Midbrain (tissue), 1 donor: ENCODE measurements around the gene LRRC75A.
A peak's percentile ranks its signal among the peaks of the same experiment; 100 is the strongest.
"Not testable (repeated sequence)": the region's sequence is repeated elsewhere in the genome, so short reads cannot be mapped to it uniquely, and the experiment has no call there.

Experiments used
- DNase-seq: peaks from one replicate; lab custom pipeline; 2025; lab: John Stamatoyannopoulos, UW

The LRRC75A gene, protein sequence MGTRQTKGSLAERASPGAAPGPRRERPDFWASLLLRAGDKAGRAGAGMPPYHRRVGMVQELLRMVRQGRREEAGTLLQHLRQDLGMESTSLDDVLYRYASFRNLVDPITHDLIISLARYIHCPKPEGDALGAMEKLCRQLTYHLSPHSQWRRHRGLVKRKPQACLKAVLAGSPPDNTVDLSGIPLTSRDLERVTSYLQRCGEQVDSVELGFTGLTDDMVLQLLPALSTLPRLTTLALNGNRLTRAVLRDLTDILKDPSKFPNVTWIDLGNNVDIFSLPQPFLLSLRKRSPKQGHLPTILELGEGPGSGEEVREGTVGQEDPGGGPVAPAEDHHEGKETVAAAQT

DNA sequence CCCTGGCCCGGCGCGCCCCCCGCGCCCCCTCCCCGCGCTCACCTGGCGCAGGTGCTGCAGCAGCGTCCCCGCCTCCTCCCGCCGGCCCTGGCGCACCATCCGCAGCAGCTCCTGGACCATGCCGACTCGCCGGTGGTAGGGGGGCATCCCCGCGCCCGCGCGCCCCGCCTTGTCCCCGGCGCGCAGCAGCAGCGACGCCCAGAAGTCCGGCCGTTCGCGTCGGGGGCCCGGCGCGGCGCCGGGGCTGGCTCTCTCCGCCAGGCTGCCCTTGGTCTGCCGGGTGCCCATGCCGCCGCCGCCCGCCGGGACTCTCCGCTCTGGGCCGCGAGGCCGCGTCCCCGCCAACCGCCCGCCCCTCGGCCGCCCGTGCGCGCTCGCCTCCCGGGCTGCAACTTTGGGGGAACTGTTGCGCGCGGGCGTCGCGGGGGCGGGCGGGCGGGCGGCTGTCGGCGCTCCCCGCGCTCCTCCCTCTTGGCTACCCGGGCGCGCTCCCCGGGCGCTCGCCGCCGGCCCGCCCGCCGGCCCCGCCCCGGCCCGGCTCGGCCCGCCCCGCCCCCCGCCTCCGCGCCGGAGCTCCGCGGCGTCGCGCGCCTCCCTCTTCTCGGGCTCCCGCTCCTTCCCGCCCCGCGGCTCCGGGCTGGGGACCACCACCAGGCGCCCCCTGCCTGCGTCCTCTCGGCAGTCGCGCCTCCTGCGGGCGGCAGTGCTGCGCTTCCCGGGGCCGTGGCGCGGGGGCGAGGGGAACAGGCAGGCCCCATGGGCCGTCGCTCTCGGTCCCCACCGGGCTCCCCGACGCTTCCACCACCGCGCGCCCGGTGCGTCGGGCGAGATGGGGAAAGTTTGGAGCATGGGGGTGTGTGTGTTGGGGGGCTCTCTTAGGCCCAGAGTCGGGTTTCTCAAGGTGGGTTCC is at the start of gene LRRC75A:
TSS of gene LRRC75A (minus strand) at position 491 of the 910 bp plus-strand sequence. CDS start at position 288, 203 bp downstream.
- DNase-seq: peak; percentile 30

DNA sequence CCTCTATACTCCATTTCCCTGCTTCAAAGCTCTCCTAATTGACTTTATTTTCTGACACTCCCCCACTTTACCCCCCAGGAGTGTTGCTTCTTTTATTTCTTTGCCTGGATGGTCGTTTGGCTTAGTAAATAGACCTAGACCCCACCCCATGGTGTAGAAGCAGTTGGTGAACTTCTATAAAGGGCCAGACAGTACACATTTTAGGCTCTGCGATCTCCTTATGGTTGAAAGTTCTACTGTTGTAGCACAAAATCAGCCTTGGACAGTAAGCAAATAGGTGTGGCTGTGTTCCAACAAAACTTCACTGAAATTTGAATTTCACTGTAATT is 45.1 kb upstream of the LRRC75A start:
- DNase-seq: no peak

DNA sequence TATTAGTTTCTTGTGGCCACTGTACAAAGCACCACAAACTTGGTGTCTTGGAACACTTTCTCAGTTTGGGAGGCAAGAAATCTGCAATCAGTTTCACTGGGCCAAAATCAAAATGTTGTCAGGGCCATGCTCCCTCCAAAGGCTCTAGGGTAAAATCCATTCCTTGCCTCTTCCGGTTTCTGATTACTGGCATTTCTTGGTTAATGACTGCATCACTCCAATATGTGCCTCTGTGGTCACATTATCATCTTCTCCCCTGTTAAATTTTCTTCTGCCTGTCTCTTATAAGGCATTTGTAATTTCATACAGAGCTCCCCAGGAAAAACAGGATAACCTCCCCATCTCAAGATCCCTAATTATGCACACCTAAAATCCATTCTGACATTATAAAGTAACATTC is 42.2 kb upstream of the LRRC75A start:
- no peak for DNase-seq

DNA sequence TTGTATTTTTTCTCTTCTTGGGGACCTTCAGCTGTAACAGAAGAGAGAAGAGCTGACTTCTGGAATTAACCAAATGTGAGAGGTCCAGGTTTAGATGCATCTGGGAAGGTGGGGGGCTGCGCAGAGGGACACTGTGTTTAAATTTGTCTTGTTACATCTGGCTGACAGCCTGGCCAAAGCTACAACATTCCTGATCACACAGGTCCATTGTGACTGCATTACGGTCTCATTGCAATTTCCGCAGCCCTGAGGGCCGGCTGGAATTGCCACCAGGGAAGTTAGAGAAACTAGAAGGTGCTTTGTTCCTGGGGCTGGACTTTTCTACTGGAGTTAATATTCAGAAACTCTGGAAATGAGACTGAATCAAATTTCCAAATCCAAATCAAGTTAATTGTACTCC is 37.9 kb upstream of the LRRC75A start:
- no peak for DNase-seq

DNA sequence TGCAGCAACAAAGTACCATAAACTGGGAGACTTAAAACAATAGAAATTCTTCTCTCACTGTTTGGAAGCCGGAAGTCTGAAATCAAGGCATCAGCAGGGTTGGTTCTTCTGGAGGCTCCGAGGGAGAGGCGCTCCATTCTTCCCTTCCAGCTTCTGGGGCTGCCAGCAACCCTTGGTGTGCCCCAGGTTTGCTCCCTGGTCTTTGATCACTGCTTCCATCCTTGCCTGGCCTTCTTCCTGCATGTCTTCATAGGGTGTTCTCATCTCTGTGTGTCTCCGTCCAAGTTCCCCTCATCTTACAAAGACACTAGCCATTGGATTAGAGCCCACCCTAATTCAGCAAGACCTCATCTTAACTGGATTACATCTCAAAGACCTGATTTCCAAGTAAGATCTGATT is 35.3 kb upstream of the LRRC75A start:
- no peak for DNase-seq

DNA sequence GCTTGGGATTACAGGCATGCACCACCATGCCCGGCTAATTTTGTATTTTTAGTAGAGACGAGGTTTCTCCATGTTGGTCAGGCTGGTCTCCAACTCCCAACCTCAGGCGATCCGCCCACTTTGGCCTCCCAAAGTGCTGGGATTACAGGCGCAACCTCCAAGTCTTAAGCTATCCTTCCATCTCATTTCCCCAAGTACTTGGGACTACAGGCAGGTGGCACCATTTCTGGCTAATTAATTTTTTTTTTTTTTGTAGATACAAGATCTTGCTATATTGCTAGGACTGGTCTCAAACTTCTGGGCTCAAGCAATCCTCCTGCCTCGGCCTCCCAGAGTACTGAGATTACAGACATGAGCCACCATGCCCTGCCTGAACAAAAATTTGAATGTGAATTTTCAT is 33.6 kb upstream of the LRRC75A start:
- DNase-seq: not testable (repeated sequence)

DNA sequence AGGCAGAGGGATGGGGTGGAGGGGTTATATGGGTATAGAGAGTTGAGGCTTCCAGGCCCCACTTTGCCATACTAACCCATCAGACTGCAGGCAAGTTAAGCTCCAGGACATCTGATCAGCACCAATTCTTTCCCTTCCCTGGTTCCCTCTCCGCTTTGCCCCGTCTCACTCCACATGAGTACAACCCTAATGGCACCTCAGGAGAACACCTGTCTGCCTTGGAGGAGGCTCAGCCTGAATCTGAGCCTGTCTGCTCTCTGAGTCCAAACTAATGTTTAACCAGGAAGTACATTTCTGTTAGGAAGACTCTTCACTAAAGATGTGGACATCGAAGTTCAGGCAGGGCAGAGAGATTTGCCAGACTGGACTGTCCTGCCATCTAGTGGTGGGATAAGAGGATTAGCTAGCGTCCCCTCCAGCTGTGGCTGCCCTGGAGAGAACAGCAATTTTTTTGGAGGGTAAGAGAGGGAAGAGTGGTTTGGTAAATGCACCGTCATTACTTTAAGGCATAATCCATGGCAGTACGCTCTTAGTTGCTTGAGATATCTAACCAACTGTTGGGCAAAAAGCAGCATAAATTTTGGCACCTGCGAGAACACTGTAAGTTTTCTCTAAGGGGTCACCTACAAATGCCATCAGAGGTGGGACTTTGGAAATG is 29.2 kb upstream of the LRRC75A start:
- peak; percentile 82 for DNase-seq

DNA sequence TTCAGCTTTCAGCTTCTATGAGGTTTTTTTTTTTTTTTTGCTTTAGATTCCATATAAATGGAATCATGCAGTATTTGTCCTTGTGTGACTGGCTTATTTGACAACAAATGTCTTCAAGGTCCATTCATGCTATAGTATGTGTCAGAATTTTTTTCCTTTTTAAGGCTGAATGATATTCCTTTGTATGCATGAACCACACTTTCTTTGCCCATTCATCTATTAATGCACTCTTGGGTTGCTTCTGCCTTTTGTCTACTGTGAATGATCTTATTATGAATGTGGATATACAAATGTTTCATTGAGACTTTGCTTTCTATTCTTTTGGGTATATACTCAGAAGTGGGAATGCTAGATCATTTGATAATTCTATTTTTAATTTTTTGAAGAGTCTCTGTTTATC is 27.0 kb upstream of the LRRC75A start:
- no peak for DNase-seq

DNA sequence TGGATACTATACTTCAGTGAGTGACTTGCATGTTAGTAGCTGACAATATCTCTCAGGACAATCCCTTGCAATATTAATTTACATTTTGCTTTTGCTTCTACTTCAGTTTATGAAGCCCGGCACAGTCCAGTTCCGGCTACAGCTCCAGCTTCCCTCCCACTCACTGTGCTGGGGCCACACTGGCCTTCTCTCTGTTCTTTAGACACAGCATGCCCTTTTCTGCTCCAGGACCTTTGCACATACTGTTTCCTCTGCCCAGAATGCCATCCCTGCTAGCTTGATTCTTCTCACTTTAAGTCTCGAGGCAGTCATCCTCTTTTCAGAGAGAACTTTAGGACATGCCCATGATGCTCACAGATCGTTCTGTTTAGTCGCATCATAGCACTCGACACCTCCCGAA is 25.5 kb upstream of the LRRC75A start:
- no peak for DNase-seq

DNA sequence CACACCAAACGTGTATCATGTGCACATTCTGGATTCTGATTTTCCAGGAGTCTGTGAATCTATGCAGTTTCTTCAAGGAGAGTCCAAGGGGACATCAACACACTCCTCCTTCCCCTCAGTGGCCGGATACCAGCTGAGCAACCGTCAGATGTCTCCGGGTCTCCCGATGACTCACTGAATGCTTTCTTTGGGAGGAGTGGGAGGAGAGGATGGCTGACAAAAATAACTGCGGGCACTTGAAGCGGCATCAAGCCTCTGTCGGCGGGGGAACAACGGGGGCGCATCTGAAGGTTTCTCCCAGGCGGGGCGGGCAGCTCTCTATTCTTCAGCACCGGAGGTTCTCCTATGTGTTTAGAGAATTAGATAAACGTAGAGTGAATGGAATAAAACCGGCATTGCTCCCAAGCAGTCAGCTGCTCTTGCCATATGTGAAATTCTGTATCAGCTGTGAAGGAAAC is 24.6 kb upstream of the LRRC75A start:
- DNase-seq: no peak

DNA sequence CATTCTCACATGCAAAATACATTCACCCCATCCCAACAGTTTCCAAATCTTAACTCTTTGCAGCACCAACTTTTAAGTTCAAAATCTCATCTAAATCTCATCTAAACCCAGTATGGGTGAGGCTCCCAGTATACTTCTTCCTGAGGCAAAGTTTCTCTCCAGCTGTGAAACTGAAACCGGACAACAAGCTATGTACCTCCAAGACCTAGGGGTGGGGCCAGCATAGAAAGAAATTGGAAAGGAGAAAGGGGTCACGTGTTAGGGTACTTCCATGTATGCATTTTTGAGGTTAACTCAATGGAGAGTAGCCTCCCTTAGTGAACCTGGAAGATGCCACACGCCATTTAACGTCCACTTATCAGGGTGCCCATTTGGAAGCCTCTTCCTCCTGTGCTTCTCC is 23.9 kb upstream of the LRRC75A start:
- DNase-seq: no peak

DNA sequence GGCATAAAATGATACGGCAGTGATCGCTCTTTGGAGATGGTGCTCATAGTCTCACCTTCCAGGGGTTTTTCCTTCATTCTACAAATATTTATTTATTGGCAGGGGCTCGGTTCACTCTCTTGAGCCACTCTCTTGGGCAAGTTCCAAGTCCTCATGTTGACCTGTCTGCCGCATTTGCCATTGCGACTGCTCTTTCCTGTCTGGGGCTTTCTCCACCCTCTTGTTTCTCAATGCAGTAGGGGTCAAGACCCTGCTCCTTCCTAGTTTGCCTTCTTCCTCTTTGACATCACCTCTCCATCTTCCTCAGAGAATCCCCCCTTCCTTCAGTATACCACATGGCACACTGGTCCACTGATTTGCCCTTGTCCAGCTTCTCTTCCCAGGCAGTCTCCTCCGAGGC is 21.9 kb upstream of the LRRC75A start:
- no peak for DNase-seq

DNA sequence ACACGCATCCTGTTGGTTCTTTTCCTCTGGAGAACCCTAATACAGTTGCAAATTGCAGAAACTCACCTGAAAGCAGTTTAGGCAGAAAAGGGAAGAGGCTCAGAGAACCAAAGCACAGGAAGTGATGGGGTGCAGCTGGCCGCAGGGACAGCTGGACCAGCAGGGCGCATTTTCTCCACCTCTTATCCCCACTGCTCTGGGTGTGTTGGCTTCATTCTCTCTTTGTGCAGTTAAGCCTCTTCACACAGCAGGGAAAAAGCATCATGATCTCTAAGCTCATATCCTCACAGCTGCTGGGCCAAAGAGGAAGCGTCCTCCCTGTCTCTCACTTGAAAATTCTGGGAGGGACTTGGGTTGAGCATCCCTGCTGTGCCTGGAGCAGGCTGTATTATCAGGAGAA is 20.0 kb upstream of the LRRC75A start:
- DNase-seq: no peak

DNA sequence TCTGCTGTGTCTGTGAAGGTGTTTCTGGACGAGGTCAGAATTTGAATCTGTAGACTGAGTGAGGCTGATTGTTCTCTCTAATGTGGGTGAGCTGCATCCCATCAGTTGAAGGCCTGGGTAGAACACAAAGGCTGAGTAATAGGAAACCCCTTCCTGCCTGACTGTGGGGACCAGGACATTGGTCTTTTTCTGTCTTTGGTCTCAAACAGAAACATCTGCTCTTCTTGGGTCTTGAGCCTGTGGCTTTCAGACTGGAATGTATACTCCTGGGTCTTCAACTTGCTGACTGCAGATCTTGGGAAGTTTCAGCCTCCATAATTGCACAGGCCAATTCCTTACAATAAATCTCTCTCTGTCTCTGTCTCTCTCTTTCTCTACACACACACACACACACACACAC is 19.6 kb upstream of the LRRC75A start:
- no peak for DNase-seq

DNA sequence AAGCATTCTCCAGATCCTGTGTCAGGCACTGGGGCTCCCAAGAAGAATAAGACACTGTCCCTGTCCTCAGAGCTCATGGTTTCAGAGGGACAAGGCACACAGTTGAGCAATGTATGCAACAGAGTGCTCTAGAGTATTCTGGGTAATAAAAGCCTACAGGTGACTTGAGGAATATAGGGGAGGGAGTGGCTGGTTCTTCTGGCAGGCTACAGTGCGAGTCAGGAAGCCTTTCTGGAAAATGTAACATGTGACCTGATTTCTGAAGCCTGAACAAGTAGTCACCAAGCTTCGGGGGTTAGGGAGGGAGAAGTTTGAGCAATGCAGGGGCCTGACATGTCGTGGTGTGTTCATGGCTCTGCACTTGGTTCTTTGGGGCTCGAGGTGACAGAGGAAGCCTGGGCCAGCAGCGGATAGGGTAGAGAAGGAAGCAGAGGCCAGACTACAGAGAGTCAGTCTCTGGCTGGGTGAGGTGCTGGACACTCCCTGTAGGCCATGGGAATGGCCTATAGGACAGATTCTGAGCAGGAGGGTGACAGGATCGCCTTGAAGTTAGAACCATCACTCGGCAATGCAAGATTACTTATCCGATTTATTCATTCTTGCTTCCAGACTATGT is 16.0 kb upstream of the LRRC75A start:
- DNase-seq: no peak

DNA sequence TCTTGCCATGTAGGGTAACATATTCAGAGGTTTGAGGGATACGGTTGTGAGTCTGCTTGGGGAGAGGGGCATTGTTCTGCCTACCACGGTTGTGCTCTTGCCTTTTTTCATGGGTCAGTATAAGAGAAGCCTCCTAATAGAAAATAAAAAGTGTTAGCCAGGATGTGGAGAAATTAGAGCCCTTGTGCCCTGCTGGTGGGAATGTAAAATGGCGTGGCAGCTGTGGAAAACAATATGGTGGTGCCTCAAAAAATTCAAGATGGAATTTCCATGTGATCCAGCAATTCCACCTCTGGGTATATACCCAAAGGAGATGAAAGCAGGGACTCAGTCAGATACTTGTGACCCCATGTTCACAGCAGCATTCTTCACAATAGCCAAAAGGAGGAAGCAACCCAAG is 14.2 kb upstream of the LRRC75A start:
- no peak for DNase-seq

DNA sequence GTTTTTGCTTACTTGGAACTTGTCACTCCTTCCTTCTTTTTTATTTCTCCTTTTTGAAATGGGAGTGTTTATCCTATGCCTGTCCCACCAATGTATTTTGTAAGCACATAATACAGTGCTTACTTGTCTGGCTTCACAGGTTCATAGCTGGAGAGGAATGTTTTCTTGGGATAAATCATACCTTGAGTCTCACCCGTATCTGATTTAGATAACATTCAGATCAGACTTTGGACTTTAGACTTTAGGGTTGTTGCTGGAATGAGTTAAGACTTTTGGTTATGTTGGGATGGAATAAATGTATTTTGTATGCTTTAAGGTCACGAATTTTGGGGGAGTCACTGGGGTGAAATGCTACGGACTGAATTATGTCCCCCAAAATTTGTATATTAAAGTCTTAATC is 13.0 kb upstream of the LRRC75A start:
- no peak for DNase-seq

DNA sequence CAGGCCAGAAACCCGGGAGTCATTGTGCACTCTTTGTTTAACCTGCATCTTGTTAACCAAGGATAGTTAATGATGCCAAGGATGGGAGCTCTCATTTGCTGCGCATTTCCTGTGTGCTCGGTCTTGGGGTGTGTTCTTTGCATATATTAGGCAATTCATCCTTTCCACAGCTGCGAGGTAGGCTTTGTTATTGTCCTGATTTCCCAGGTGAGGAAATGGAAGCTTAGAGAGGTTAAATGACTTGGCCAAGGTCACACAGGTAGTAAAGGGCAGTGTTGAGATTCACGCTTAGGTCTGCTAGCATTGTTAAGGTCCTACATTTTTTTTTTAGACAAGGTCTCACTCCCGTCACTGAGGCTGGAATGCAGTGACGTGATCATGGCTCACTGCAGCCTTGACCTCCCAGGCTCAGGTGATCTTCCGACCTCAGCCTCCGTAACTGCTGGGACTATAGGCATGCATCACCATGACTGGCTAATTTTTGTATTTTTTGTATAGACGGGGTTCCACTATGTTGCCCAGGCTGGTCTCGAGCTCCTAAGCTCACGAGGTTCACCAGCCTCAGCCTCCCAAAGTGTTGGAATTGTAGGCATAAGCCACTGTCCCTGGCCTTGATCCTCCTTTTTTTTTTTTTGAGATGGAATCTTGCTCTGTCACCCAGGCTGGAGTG is 5.0 kb upstream of the LRRC75A start:
- no peak for DNase-seq

DNA sequence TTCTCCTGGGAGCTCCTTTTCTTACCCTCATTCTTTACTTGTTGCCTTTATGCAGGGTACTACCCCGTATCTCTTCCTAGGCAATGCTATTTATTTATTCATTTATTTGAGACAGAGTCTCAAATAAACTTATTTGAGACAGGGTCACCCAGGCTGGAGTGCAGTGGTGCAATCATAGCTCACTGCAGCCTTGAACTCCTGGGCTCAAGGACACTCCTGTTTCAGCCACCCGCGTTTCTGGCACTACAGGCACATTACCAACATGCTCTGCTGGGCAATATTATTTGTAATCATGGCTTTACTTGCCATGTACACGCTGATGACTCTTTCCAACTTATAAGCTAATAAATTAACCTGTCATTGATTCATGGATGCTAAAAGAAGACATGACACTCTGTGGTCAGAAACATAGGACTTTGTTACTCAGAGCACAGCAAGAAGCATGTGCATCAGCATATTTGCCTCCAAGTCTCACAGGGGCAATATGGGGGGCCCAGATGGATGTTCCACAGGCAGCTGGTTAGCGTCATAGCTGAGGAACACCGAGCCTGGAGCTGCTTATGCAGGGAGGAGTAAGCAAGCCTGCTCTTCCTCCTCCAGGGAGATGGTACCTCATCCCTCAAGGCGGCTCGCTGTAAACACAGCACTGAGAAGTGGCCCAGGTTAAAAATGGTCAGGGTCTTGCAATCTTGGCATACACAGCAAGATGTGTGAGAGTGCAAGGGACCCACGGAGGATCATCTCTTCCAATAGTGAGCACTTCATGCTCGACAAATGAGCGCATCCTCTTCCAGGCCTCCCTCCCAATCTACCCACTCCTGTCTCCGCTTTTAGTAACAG is 4.2 kb upstream of the LRRC75A start:
- no peak for DNase-seq

DNA sequence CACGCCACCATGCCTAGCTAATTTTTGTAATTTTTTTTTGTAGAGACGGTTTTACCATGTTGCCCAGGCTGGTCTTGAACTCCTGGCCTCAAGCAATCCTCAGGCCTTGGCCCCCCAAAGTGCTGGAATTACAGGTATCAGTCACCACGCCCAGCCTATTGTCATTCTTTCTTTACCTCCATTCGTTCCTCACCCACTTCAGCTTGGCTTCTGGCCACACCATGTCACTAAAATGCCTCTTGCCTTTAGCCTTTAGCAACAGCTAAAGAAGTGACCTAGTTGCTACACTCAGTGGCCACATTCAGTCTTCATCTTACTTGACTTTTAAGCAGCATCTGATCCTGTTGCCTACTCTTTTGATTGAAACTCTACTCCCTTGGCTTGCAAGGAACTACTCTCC is 3.6 kb upstream of the LRRC75A start:
- DNase-seq: no peak

DNA sequence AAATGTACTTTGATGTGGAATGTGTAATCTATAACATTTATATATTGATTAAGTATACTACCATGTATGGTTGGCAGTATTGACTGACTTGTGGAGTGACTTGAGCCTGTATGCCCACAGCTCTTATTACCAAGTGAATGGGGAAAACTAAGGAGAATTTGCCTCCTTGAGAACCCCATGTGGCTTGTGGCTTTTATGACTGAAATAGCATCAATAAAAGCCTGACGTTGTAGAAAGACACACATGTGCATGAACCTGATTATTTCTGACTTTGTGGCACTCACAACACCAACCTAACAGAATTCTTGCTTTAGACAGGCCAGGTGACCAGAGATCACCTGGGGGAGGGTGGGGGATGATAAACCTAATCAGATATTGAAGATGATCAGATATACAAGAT is 2.1 kb upstream of the LRRC75A start:
- no peak for DNase-seq
